ENCODE data around the gene OR6C3. TPM values are rescaled to one million over a fixed set of nuclear protein-coding genes. Genes with fewer than 3 reads are reported as not detected.

The OR6C3 gene
- total RNA-seq, 2 experiments from 2014 or later, result not detected

Other genes starting within 250 kb of the OR6C3 start
- gene OR9K2, start 204.3 kb upstream of the OR6C3 start, total RNA-seq, result not detected
- gene OR10A7, start 109.7 kb upstream of the OR6C3 start, total RNA-seq, result not detected
- gene OR6C74, start 86.1 kb upstream of the OR6C3 start, total RNA-seq, result not detected
- not detected for gene OR6C6, start 34.2 kb upstream of the OR6C3 start, total RNA-seq
- not detected for gene OR6C1, start 16.4 kb upstream of the OR6C3 start, total RNA-seq
- gene OR6C75, start 32.2 kb downstream of the OR6C3 start, total RNA-seq, result not detected
- gene OR6C65, start 69.8 kb downstream of the OR6C3 start, total RNA-seq, result not detected
- gene OR6C76, start 95.5 kb downstream of the OR6C3 start, total RNA-seq, result not detected
- gene OR6C2, start 113.3 kb downstream of the OR6C3 start, total RNA-seq, result not detected
- gene OR6C70, start 139.4 kb downstream of the OR6C3 start, total RNA-seq, result not detected
- not detected for gene OR6C68, start 161.6 kb downstream of the OR6C3 start, total RNA-seq
- gene OR6C4, start 218.9 kb downstream of the OR6C3 start, total RNA-seq, result not detected
- gene OR2AP1, start 241.7 kb downstream of the OR6C3 start, total RNA-seq, result not detected

Data from activated CD4-positive, alpha-beta T cell treated with anti-CD3 and anti-CD28 coated beads for 36 hours (primary cell).